ENCODE results near the gene DNAH3. TPM values are rescaled to one million over a fixed set of nuclear protein-coding genes. Genes with fewer than 3 reads are reported as not detected.

The DNAH3 gene
- total RNA-seq, 1 experiment from 2014 or later, result 0.15 TPM

DNA sequence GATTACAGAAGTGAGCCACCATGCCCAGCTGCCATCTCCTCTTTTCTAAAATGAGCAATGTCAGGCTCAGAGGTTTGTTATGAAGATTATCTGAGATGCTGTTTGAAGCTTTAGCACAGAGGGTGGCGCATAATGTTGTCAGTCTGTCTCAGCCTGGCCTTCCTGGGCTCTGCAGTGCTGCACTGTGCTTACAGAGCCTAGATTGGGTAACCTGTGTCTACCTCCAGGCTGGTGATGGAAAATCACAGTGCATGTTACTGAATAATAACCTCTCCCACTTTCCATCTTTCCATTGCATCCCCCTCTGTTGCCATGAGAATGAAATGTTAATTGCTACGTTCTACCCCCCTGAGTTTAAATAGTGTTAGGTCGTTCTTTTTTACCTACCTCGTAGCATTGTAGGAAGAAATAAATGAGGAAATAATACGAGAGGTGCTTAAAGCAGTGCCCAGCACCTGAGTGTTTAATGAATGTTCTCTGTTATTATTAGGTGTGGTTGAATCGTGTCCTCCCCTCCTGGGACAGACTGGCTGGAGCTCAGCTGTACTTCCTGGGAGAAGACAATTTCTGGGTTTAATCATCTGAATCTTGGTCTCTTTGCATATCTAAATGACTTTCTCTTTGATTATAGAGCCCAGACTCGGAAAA lies 14.0 kb upstream of the DNAH3 start:
- CTCF ChIA-PET, result interaction anchor here (1.3 kb wide), 1 partner anchor 136 kb away, joined by 3 read pairs; no protein-coding TSS in a partner anchor
- no peaks in the 10 kb centered on the region for H4K20me1 ChIP-seq (ENCODE audit: insufficient read depth)
- no peak overlapping the region for H2AFZ ChIP-seq (ENCODE audit: low read depth, low read length, poor library complexity, severe bottlenecking)
- intact Hi-C loops (cut with micrococcal nuclease), result no loop called here
- no peak overlapping the region for H3K9ac ChIP-seq (ENCODE audit: low read length)
- peaks cover 19 to 21% of the 10 kb centered on the region in 2 experiments for H3K36me3 ChIP-seq (ENCODE audit: control insufficient read depth in 1 of 2, insufficient read depth in 2 of 2, low read length in 2 of 2)
- no peak overlapping the region for H3K27ac ChIP-seq (ENCODE audit: low read depth, low read length)
- TF ChIP-seq JUND (IDR thresholded peaks at IDR 0.05) (no peak), TCF7L2 (IDR thresholded peaks at IDR 0.05; ENCODE audit: borderline replicate concordance, extremely low read depth, insufficient read depth, insufficient read length) (no peak), YY1 (IDR thresholded peaks at IDR 0.05; ENCODE audit: extremely low read depth, insufficient replicate concordance, low read depth, low read length) (no peak), CEBPB (IDR thresholded peaks at IDR 0.05; ENCODE audit: low read depth) (no peak), POLR2AphosphoS5 (IDR thresholded peaks at IDR 0.05; ENCODE audit: low read depth, low read length) (no peak), RAD21 (IDR thresholded peaks at IDR 0.05; ENCODE audit: low read depth) (no peak), FOSL1 (IDR thresholded peaks at IDR 0.05; ENCODE audit: low read depth) (no peak), POLR2A (IDR thresholded peaks at IDR 0.05; ENCODE audit: borderline replicate concordance, extremely low read depth, insufficient read depth, insufficient read length) (no peak), SIN3A (IDR thresholded peaks at IDR 0.05; ENCODE audit: low read depth) (no peak), SRF (IDR thresholded peaks at IDR 0.05; ENCODE audit: low read depth) (no peak), EGR1 (IDR thresholded peaks at IDR 0.05; ENCODE audit: low read depth) (no peak), ZFX (IDR thresholded peaks at IDR 0.05) (no peak)
- TF ChIP-seq, protein P1, sequence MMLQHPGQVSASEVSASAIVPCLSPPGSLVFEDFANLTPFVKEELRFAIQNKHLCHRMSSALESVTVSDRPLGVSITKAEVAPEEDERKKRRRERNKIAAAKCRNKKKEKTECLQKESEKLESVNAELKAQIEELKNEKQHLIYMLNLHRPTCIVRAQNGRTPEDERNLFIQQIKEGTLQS (IDR thresholded peaks at IDR 0.05), result no peak
- TF ChIP-seq, protein P2, sequence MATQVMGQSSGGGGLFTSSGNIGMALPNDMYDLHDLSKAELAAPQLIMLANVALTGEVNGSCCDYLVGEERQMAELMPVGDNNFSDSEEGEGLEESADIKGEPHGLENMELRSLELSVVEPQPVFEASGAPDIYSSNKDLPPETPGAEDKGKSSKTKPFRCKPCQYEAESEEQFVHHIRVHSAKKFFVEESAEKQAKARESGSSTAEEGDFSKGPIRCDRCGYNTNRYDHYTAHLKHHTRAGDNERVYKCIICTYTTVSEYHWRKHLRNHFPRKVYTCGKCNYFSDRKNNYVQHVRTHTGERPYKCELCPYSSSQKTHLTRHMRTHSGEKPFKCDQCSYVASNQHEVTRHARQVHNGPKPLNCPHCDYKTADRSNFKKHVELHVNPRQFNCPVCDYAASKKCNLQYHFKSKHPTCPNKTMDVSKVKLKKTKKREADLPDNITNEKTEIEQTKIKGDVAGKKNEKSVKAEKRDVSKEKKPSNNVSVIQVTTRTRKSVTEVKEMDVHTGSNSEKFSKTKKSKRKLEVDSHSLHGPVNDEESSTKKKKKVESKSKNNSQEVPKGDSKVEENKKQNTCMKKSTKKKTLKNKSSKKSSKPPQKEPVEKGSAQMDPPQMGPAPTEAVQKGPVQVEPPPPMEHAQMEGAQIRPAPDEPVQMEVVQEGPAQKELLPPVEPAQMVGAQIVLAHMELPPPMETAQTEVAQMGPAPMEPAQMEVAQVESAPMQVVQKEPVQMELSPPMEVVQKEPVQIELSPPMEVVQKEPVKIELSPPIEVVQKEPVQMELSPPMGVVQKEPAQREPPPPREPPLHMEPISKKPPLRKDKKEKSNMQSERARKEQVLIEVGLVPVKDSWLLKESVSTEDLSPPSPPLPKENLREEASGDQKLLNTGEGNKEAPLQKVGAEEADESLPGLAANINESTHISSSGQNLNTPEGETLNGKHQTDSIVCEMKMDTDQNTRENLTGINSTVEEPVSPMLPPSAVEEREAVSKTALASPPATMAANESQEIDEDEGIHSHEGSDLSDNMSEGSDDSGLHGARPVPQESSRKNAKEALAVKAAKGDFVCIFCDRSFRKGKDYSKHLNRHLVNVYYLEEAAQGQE (IDR thresholded peaks at IDR 0.05; ENCODE audit: low read depth), result no peak
- TF ChIP-seq, protein P3, sequence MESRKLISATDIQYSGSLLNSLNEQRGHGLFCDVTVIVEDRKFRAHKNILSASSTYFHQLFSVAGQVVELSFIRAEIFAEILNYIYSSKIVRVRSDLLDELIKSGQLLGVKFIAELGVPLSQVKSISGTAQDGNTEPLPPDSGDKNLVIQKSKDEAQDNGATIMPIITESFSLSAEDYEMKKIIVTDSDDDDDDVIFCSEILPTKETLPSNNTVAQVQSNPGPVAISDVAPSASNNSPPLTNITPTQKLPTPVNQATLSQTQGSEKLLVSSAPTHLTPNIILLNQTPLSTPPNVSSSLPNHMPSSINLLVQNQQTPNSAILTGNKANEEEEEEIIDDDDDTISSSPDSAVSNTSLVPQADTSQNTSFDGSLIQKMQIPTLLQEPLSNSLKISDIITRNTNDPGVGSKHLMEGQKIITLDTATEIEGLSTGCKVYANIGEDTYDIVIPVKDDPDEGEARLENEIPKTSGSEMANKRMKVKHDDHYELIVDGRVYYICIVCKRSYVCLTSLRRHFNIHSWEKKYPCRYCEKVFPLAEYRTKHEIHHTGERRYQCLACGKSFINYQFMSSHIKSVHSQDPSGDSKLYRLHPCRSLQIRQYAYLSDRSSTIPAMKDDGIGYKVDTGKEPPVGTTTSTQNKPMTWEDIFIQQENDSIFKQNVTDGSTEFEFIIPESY (IDR thresholded peaks at IDR 0.05; ENCODE audit: extremely low read depth, insufficient replicate concordance, low read length), result no peak
- no peaks in the 10 kb centered on the region for H3K9me3 ChIP-seq (ENCODE audit: control insufficient read depth in 1 of 2, insufficient read depth in 1 of 2, low read depth in 1 of 2, low read length in 2 of 2)
- ATAC-seq (no peak), DNase-seq (ENCODE audit: low read depth, low spot score) (no peak)
- peaks cover 0 to 15% of the 10 kb centered on the region in 2 experiments; a peak in 1 of 4 replicates for H3K4me1 ChIP-seq (ENCODE audit: control insufficient read depth in 1 of 2, insufficient read depth in 2 of 2, low read length in 2 of 2)
- H3K4me2 ChIP-seq (ENCODE audit: low read length), result no peak overlapping the region
- no peaks in the 10 kb centered on the region for H3K9me2 ChIP-seq (ENCODE audit: insufficient read depth)
- RAD21 ChIA-PET (ENCODE audit: low non-redundant PET in 1 of 2, low total read pairs in 2 of 2, uncharacterized antibody in 2 of 2, unreplicated experiment in 2 of 2), result no interaction called here
- peaks cover 3% of the 10 kb centered on the region; the same call in 1 of the 2 replicates for H3K79me2 ChIP-seq (ENCODE audit: insufficient read depth, low read length)
- H3K4me3 ChIP-seq (replicated peaks in 1 of 2; ENCODE audit: low read depth in 1 of 2, low read length in 2 of 2), result no peak overlapping the region
- POLR2A ChIA-PET, result no interaction called here
- no peaks in the 10 kb centered on the region for H3K27me3 ChIP-seq (ENCODE audit: insufficient read depth, low read length)
- BruUV-seq (replicated peaks), result no TSS peak
